ENCODE data around the gene INO80C. TPM values are rescaled to one million over a fixed set of nuclear protein-coding genes. Genes with fewer than 3 reads are reported as not detected.

INO80C gene
- total RNA-seq, 1 experiment from 2014 or later: 51.1 TPM

GRCh38 chr18:35466815-35467623 is 30.7 kb downstream of the INO80C start:
- TF ChIP-seq CTCF (conservative IDR thresholded peaks at IDR 0.05): no peak
- no peak overlapping the region for H3K4ac ChIP-seq (ENCODE audit: low read depth, low read length)
- H2BK120ac ChIP-seq (ENCODE audit: low read depth, low read length, poor library complexity, severe bottlenecking): no peak overlapping the region
- Mint-ChIP-seq H3K9me3 (no peaks in the 10 kb centered on the region), H3K4me3 (no peak overlapping the region), H3K27ac (peak overlapping the region in 1 of 3 experiments; percentile 14; a peak in 2 of 7 replicates), H3K27me3 (ENCODE audit: low read depth) (no peaks in the 10 kb centered on the region; the same call in 1 of the 2 replicates), H3K36me3 (ENCODE audit: insufficient read depth in 1 of 3, low read depth in 3 of 3) (peaks cover 2 to 19% (median 17%) of the 10 kb centered on the region in 3 experiments; a peak in 5 of 7 replicates), H3K4me1 (peaks cover 0 to 4% of the 10 kb centered on the region in 2 experiments; a peak in 1 of 4 replicates)
- no peak overlapping the region for H2AK5ac ChIP-seq (ENCODE audit: insufficient read length, low read length)
- H3K4me1 ChIP-seq (ENCODE audit: insufficient read depth, low read length): no peaks in the 10 kb centered on the region
- no peaks in the 10 kb centered on the region for H3K79me1 ChIP-seq (ENCODE audit: insufficient read depth, low read depth, low read length, poor library complexity, severe bottlenecking)
- H2BK12ac ChIP-seq (ENCODE audit: insufficient read length, low read depth, low read length): no peak overlapping the region
- H3K4me2 ChIP-seq (ENCODE audit: insufficient read depth, insufficient read length, low read length): no peak overlapping the region
- no peak overlapping the region for H3K14ac ChIP-seq (ENCODE audit: insufficient read depth, low read length)
- H2AFZ ChIP-seq (ENCODE audit: low read length): no peak overlapping the region
- H3K23me2 ChIP-seq (ENCODE audit: insufficient read length, low read depth, low read length, poor library complexity, severe bottlenecking): no peaks in the 10 kb centered on the region
- no peak overlapping the region for H3K56ac ChIP-seq (ENCODE audit: insufficient read length, low read depth, low read length)
- H2BK15ac ChIP-seq (ENCODE audit: low read depth, low read length): no peak overlapping the region
- no peak overlapping the region for H4K8ac ChIP-seq (replicated peaks; ENCODE audit: insufficient read length, low read depth, low read length)
- H3K79me2 ChIP-seq (ENCODE audit: insufficient read depth, low read length): no peaks in the 10 kb centered on the region
- H3K23ac ChIP-seq (ENCODE audit: insufficient read length, low read depth, low read length): no peak overlapping the region
- no peak overlapping the region for H2BK20ac ChIP-seq (ENCODE audit: low read depth, low read length, poor library complexity, severe bottlenecking)
- no CpG with 5 or more reads among the region's 11 CpGs for WGBS (ENCODE audit: extremely low coverage, insufficient read length, low lambda C conversion rate)
- no peak overlapping the region for H3K9ac ChIP-seq (ENCODE audit: extremely low read depth, insufficient read length, low read length)
- H3K9me3 ChIP-seq (ENCODE audit: control insufficient read depth, low read depth, low read length): no peaks in the 10 kb centered on the region
- H3K18ac ChIP-seq (ENCODE audit: insufficient read length, low read depth, low read length): no peak overlapping the region
- DNase-seq: no peak
- no peak overlapping the region for H2BK5ac ChIP-seq (ENCODE audit: insufficient read length, low read length)
- H4K5ac ChIP-seq (ENCODE audit: insufficient read length, low read depth, low read length): no peak overlapping the region
- H3K27me3 ChIP-seq (ENCODE audit: insufficient read depth, low read length): no peaks in the 10 kb centered on the region
- H3T11ph ChIP-seq (ENCODE audit: low read length): no peak overlapping the region
- H4K91ac ChIP-seq (ENCODE audit: insufficient read length, low read depth, low read length): no peak overlapping the region
- H4K20me1 ChIP-seq (ENCODE audit: control insufficient read depth, insufficient read depth, insufficient read length): no peaks in the 10 kb centered on the region
- H3K27ac ChIP-seq (ENCODE audit: insufficient read length, low read depth, low read length): no peak overlapping the region
